SK-N-SH treated with all-trans-retinoic acid at 6 μM for 48 hours (cell line): ENCODE data around the gene HDAC4.

ENCODE experiments used
- ZFP3 ChIP-seq: fragments of 250-450 bp; sonication (Bioruptor Pico); IDR thresholded peaks from 2 replicates; pipeline ENCODE4 v1.5.0; 2020; ENCODE audit warnings: mild to moderate bottlenecking, moderate library complexity
- TF ChIP-seq, protein P1 (sequence below): fragments of 250-450 bp; sonication (Bioruptor Pico); IDR thresholded peaks from 2 replicates; pipeline ENCODE4 v1.8.0; 2020; ENCODE audit warnings: mild to moderate bottlenecking, moderate library complexity, borderline replicate concordance

DNA sequence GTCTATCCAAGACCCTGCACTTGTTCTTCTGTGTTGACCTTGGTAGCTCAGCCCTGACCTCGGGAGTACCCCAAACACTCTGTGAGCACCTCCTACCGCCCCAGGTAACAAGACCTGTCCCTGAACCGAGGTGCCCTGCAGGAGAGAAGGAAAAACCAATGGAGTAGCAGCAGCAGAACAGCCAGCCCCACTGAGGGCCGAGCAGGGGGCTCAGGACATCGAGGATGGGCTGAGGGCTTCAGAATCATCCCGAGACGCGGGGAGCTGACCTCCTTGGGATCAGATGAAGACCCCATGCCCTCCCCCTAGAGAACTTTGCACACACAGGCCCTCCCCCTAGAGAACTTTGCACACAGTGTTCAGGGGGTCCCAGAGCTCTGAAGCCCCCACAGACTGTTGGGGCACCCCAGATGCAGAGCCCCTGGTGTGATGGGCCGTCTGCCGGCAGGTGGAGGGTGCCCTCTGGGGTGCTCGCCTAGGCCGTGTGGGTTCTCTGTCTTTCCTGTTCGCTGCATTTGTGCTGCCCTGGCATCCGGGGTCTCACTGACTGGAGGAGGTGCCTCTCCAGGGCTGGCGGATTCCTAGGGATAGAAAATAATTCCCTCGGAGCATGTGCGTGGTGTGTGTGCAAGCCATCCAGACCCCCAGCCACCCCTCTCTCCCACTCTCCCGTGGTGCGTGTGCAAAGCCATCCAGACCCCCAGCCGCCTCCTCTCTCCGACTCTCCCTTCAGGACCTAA, 363.8 kb downstream of the HDAC4 start:
- TF ChIP-seq ZFP3 (CRISPR knock-in tag), result no peak
- TF ChIP-seq, protein P1, sequence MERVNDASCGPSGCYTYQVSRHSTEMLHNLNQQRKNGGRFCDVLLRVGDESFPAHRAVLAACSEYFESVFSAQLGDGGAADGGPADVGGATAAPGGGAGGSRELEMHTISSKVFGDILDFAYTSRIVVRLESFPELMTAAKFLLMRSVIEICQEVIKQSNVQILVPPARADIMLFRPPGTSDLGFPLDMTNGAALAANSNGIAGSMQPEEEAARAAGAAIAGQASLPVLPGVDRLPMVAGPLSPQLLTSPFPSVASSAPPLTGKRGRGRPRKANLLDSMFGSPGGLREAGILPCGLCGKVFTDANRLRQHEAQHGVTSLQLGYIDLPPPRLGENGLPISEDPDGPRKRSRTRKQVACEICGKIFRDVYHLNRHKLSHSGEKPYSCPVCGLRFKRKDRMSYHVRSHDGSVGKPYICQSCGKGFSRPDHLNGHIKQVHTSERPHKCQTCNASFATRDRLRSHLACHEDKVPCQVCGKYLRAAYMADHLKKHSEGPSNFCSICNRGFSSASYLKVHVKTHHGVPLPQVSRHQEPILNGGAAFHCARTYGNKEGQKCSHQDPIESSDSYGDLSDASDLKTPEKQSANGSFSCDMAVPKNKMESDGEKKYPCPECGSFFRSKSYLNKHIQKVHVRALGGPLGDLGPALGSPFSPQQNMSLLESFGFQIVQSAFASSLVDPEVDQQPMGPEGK, result no peak
